ENCODE measurements around the gene STK11IP. TPM values are rescaled to one million over a fixed set of nuclear protein-coding genes. Genes with fewer than 3 reads are reported as not detected.

The STK11IP gene
- total RNA-seq, 1 experiment from 2014 or later: 39.9 TPM

DNA sequence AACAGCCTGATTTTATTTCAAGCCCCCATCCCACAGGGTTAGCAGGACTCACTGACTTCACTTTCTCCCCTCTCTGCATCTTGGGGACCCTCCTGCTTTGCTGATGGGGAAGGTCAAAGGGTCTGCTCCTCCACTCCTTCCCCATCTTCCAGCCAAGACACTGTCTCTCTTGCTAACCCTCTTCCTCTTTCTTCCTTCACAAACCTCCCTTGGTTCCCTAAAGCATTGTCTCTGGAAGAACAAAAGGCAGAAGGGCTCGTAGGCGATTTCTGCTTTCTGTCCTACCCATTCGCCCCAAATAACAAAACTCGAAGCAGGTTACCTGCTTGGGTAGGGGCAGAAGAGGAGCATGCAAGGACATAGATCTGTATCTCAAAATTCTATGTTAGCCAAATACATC, 24.3 kb downstream of the STK11IP start (continued):
- TF ChIP-seq, protein P1, sequence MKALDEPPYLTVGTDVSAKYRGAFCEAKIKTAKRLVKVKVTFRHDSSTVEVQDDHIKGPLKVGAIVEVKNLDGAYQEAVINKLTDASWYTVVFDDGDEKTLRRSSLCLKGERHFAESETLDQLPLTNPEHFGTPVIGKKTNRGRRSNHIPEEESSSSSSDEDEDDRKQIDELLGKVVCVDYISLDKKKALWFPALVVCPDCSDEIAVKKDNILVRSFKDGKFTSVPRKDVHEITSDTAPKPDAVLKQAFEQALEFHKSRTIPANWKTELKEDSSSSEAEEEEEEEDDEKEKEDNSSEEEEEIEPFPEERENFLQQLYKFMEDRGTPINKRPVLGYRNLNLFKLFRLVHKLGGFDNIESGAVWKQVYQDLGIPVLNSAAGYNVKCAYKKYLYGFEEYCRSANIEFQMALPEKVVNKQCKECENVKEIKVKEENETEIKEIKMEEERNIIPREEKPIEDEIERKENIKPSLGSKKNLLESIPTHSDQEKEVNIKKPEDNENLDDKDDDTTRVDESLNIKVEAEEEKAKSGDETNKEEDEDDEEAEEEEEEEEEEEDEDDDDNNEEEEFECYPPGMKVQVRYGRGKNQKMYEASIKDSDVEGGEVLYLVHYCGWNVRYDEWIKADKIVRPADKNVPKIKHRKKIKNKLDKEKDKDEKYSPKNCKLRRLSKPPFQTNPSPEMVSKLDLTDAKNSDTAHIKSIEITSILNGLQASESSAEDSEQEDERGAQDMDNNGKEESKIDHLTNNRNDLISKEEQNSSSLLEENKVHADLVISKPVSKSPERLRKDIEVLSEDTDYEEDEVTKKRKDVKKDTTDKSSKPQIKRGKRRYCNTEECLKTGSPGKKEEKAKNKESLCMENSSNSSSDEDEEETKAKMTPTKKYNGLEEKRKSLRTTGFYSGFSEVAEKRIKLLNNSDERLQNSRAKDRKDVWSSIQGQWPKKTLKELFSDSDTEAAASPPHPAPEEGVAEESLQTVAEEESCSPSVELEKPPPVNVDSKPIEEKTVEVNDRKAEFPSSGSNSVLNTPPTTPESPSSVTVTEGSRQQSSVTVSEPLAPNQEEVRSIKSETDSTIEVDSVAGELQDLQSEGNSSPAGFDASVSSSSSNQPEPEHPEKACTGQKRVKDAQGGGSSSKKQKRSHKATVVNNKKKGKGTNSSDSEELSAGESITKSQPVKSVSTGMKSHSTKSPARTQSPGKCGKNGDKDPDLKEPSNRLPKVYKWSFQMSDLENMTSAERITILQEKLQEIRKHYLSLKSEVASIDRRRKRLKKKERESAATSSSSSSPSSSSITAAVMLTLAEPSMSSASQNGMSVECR (CRISPR knock-in tag; IDR thresholded peaks at IDR 0.05; ENCODE audit: borderline replicate concordance): no peak
- TF ChIP-seq SMAD3 (CRISPR knock-in tag; IDR thresholded peaks at IDR 0.05; ENCODE audit: borderline replicate concordance): no peak

DNA sequence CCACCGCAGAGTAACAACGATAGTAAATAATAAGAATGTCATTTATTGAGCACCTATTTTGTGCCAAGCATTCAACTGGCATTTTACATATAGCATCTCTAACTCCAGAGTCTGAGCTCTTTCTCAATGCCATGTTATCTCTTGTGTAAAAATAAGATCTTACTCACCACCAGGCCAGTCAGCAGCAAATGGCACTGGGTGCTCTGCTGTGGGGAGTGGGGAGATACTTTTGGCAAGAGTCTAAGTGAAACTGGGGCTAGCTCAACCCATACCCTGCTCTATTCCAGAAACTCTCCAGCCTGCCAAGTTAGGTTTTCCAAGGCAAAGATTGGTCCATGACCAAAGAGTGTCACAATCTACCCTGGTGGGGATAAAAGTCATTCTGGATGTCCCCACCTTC, 24.8 kb downstream of the STK11IP start:
- Mint-ChIP-seq H3K9me3 (no peaks in the 10 kb centered on the region), H3K4me3 (no peak overlapping the region), H3K4me1 (peaks cover 6% of the 10 kb centered on the region), H3K27me3 (ENCODE audit: low read depth) (peaks cover 22% of the 10 kb centered on the region), H3K27ac (no peak overlapping the region), H3K36me3 (no peaks in the 10 kb centered on the region)
- ChIA-PET POLR2A (no interaction called here), CTCF (interaction anchor here (5.1 kb wide), 1 partner anchor 21 kb away, joined by 63 read pairs; no protein-coding TSS in a partner anchor)
- ATAC-seq (no peak), DNase-seq (ENCODE audit: low spot score) (no peak)
- TF ChIP-seq, protein P2, sequence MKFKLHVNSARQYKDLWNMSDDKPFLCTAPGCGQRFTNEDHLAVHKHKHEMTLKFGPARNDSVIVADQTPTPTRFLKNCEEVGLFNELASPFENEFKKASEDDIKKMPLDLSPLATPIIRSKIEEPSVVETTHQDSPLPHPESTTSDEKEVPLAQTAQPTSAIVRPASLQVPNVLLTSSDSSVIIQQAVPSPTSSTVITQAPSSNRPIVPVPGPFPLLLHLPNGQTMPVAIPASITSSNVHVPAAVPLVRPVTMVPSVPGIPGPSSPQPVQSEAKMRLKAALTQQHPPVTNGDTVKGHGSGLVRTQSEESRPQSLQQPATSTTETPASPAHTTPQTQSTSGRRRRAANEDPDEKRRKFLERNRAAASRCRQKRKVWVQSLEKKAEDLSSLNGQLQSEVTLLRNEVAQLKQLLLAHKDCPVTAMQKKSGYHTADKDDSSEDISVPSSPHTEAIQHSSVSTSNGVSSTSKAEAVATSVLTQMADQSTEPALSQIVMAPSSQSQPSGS (CRISPR knock-in tag; IDR thresholded peaks at IDR 0.05; ENCODE audit: borderline replicate concordance, low read depth): no peak
- no peak for TF ChIP-seq FOXK1 (CRISPR knock-in tag; IDR thresholded peaks at IDR 0.05)
- no peak for TF ChIP-seq RELA (CRISPR knock-in tag; IDR thresholded peaks at IDR 0.05; ENCODE audit: borderline replicate concordance)
- TF ChIP-seq ZNF232 (CRISPR knock-in tag; IDR thresholded peaks at IDR 0.05): no peak
- TF ChIP-seq JUN (CRISPR knock-in tag; IDR thresholded peaks at IDR 0.05): no peak
- TF ChIP-seq OVOL2 (CRISPR knock-in tag; IDR thresholded peaks at IDR 0.05; ENCODE audit: borderline replicate concordance): no peak
- TF ChIP-seq MYBL2 (CRISPR knock-in tag; IDR thresholded peaks at IDR 0.05): no peak
- TF ChIP-seq ATF1 (CRISPR knock-in tag; IDR thresholded peaks at IDR 0.05): no peak
- TF ChIP-seq ZNF219 (CRISPR knock-in tag; IDR thresholded peaks at IDR 0.05; ENCODE audit: borderline replicate concordance): no peak
- TF ChIP-seq, protein P3, sequence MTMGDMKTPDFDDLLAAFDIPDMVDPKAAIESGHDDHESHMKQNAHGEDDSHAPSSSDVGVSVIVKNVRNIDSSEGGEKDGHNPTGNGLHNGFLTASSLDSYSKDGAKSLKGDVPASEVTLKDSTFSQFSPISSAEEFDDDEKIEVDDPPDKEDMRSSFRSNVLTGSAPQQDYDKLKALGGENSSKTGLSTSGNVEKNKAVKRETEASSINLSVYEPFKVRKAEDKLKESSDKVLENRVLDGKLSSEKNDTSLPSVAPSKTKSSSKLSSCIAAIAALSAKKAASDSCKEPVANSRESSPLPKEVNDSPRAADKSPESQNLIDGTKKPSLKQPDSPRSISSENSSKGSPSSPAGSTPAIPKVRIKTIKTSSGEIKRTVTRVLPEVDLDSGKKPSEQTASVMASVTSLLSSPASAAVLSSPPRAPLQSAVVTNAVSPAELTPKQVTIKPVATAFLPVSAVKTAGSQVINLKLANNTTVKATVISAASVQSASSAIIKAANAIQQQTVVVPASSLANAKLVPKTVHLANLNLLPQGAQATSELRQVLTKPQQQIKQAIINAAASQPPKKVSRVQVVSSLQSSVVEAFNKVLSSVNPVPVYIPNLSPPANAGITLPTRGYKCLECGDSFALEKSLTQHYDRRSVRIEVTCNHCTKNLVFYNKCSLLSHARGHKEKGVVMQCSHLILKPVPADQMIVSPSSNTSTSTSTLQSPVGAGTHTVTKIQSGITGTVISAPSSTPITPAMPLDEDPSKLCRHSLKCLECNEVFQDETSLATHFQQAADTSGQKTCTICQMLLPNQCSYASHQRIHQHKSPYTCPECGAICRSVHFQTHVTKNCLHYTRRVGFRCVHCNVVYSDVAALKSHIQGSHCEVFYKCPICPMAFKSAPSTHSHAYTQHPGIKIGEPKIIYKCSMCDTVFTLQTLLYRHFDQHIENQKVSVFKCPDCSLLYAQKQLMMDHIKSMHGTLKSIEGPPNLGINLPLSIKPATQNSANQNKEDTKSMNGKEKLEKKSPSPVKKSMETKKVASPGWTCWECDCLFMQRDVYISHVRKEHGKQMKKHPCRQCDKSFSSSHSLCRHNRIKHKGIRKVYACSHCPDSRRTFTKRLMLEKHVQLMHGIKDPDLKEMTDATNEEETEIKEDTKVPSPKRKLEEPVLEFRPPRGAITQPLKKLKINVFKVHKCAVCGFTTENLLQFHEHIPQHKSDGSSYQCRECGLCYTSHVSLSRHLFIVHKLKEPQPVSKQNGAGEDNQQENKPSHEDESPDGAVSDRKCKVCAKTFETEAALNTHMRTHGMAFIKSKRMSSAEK (CRISPR knock-in tag; IDR thresholded peaks at IDR 0.05; ENCODE audit: borderline replicate concordance): no peak

DNA sequence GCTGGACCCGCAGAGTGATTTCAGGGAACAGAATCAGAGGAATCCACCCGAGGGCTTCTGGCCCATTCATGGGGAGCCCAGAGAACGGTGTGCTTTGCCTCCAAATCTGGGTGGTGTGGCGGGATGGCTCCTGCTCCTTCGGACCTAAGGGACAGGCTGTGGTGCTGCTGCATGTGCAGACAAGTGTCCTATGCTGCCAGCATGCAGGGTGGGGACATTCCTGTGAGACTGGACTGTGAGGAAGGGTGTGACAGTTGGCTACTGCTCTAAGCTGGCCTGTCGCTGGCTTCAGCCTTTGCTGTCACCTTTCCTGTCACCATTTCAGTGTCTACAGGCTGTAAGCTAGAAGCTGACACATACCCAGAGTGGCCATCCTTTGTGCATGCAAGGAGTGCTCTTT, 26.9 kb downstream of the STK11IP start:
- H3K27me3 Mint-ChIP-seq (ENCODE audit: low read depth): peaks cover 22% of the 10 kb centered on the region
- no peak overlapping the region for H3K27ac Mint-ChIP-seq
- H3K4me3 Mint-ChIP-seq: no peak overlapping the region
- DNase-seq (ENCODE audit: low spot score) (no peak), ATAC-seq (no peak)
- ChIA-PET CTCF (no interaction called here), POLR2A (no interaction called here)
- no peaks in the 10 kb centered on the region for H3K9me3 Mint-ChIP-seq
- no peaks in the 10 kb centered on the region for H3K36me3 Mint-ChIP-seq
- peaks cover 6% of the 10 kb centered on the region for H3K4me1 Mint-ChIP-seq
- TF ChIP-seq NFE2L1 (CRISPR knock-in tag; IDR thresholded peaks at IDR 0.05): no peak
- TF ChIP-seq SP1 (CRISPR knock-in tag; conservative IDR thresholded peaks at IDR 0.05): no peak
- TF ChIP-seq, protein P4, sequence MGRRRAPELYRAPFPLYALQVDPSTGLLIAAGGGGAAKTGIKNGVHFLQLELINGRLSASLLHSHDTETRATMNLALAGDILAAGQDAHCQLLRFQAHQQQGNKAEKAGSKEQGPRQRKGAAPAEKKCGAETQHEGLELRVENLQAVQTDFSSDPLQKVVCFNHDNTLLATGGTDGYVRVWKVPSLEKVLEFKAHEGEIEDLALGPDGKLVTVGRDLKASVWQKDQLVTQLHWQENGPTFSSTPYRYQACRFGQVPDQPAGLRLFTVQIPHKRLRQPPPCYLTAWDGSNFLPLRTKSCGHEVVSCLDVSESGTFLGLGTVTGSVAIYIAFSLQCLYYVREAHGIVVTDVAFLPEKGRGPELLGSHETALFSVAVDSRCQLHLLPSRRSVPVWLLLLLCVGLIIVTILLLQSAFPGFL (CRISPR knock-in tag; IDR thresholded peaks at IDR 0.05; ENCODE audit: borderline replicate concordance): no peak
- no peak for TF ChIP-seq JAZF1 (CRISPR knock-in tag; IDR thresholded peaks at IDR 0.05)
- no peak for TF ChIP-seq ZNF219 (CRISPR knock-in tag; IDR thresholded peaks at IDR 0.05; ENCODE audit: borderline replicate concordance)
- TF ChIP-seq, protein P5, sequence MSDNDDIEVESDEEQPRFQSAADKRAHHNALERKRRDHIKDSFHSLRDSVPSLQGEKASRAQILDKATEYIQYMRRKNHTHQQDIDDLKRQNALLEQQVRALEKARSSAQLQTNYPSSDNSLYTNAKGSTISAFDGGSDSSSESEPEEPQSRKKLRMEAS (CRISPR knock-in tag; IDR thresholded peaks at IDR 0.05): no peak
- TF ChIP-seq NR2C2 (CRISPR knock-in tag; IDR thresholded peaks at IDR 0.05): no peak
- TF ChIP-seq NFYB (CRISPR knock-in tag; conservative IDR thresholded peaks at IDR 0.05; ENCODE audit: low read depth): no peak
- TF ChIP-seq, protein P6, sequence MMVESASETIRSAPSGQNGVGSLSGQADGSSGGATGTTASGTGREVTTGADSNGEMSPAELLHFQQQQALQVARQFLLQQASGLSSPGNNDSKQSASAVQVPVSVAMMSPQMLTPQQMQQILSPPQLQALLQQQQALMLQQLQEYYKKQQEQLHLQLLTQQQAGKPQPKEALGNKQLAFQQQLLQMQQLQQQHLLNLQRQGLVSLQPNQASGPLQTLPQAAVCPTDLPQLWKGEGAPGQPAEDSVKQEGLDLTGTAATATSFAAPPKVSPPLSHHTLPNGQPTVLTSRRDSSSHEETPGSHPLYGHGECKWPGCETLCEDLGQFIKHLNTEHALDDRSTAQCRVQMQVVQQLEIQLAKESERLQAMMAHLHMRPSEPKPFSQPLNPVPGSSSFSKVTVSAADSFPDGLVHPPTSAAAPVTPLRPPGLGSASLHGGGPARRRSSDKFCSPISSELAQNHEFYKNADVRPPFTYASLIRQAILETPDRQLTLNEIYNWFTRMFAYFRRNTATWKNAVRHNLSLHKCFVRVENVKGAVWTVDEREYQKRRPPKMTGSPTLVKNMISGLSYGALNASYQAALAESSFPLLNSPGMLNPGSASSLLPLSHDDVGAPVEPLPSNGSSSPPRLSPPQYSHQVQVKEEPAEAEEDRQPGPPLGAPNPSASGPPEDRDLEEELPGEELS (CRISPR knock-in tag; IDR thresholded peaks at IDR 0.05): no peak
- TF ChIP-seq ZBTB21 (CRISPR knock-in tag; IDR thresholded peaks at IDR 0.05; ENCODE audit: borderline replicate concordance): no peak
- no peak for TF ChIP-seq SMAD3 (CRISPR knock-in tag; IDR thresholded peaks at IDR 0.05; ENCODE audit: borderline replicate concordance)
